IPS-15b (cell line): Measurements from ENCODE around the gene KRT28.
"Not testable (repeated sequence)": the region's sequence is repeated elsewhere in the genome, so short reads cannot be mapped to it uniquely, and the experiment has no call there.

Source experiments
- H3K27me3 ChIP-seq: one replicate; pipeline ENCODE4 v1.6.1; 2013; ENCODE audit warnings: low read length; ENCODE audit not compliant: control insufficient read depth, insufficient read depth
- H3K36me3 ChIP-seq: one replicate; pipeline ENCODE4 v1.6.1; 2013; ENCODE audit warnings: low read length; ENCODE audit not compliant: control insufficient read depth, insufficient read depth
- H3K4me1 ChIP-seq: one replicate; pipeline ENCODE4 v1.6.1; 2013; ENCODE audit warnings: mild to moderate bottlenecking, low read length; ENCODE audit not compliant: control insufficient read depth, insufficient read depth
- H3K4me3 ChIP-seq: one replicate; pipeline ENCODE4 v1.5.1; 2013; ENCODE audit warnings: low read depth, low read length
- H3K9ac ChIP-seq: one replicate; pipeline ENCODE4 v1.6.1; 2013; ENCODE audit warnings: low read depth, mild to moderate bottlenecking, low read length
- H3K9me3 ChIP-seq: one replicate; pipeline ENCODE4 v1.6.1; 2013; ENCODE audit warnings: mild to moderate bottlenecking, low read length; ENCODE audit not compliant: control insufficient read depth, insufficient read depth

KRT28 gene

GRCh38 chr17:40817103-40817682 lies 17.4 kb upstream of the KRT28 start:
- Histone ChIP-seq H3K9me3 (no peaks in the 10 kb centered on the region), H3K27me3 (no peaks in the 10 kb centered on the region), H3K4me3 (no peak overlapping the region), H3K9ac (no peak overlapping the region), H3K36me3 (no peaks in the 10 kb centered on the region), H3K4me1 (no peaks in the 10 kb centered on the region)

- Histone ChIP-seq H3K9ac (no peak overlapping the region), H3K9me3 (no peaks in the 10 kb centered on the region), H3K27me3 (no peaks in the 10 kb centered on the region), H3K36me3 (no peaks in the 10 kb centered on the region), H3K4me1 (no peaks in the 10 kb centered on the region), H3K4me3 (no peak overlapping the region)
These were observed 16.8 kb upstream of the KRT28 start for GRCh38 chr17:40816569-40816968.

GRCh38 chr17:40815381-40815780 lies 15.6 kb upstream of the KRT28 start:
- Histone ChIP-seq H3K9me3 (no peaks in the 10 kb centered on the region), H3K4me1 (no peaks in the 10 kb centered on the region), H3K27me3 (no peaks in the 10 kb centered on the region), H3K9ac (no peak overlapping the region), H3K36me3 (no peaks in the 10 kb centered on the region), H3K4me3 (no peak overlapping the region)

GRCh38 chr17:40814657-40815056 lies 14.9 kb upstream of the KRT28 start:
- H3K9ac ChIP-seq, H3K4me1 ChIP-seq, H3K36me3 ChIP-seq, H3K27me3 ChIP-seq, H3K9me3 ChIP-seq, H3K4me3 ChIP-seq: not testable (repeated sequence)

GRCh38 chr17:40813804-40814203 lies 14.0 kb upstream of the KRT28 start:
- no peak overlapping the region for H3K4me3 ChIP-seq
- no peaks in the 10 kb centered on the region for H3K9me3 ChIP-seq
- no peaks in the 10 kb centered on the region for H3K4me1 ChIP-seq
- no peaks in the 10 kb centered on the region for H3K27me3 ChIP-seq
- no peak overlapping the region for H3K9ac ChIP-seq
- H3K36me3 ChIP-seq = no peaks in the 10 kb centered on the region

GRCh38 chr17:40812639-40813038 lies 12.9 kb upstream of the KRT28 start:
- Histone ChIP-seq H3K36me3 (no peaks in the 10 kb centered on the region), H3K9ac (no peak overlapping the region), H3K4me3 (no peak overlapping the region), H3K4me1 (no peaks in the 10 kb centered on the region), H3K9me3 (no peaks in the 10 kb centered on the region), H3K27me3 (no peaks in the 10 kb centered on the region)

GRCh38 chr17:40810494-40810893 lies 10.7 kb upstream of the KRT28 start:
- no peaks in the 10 kb centered on the region for H3K27me3 ChIP-seq
- H3K4me1 ChIP-seq = no peaks in the 10 kb centered on the region
- no peak overlapping the region for H3K9ac ChIP-seq
- H3K4me3 ChIP-seq = no peak overlapping the region
- no peaks in the 10 kb centered on the region for H3K36me3 ChIP-seq
- no peaks in the 10 kb centered on the region for H3K9me3 ChIP-seq

GRCh38 chr17:40809721-40810421 lies 10.1 kb upstream of the KRT28 start:
- no peaks in the 10 kb centered on the region for H3K27me3 ChIP-seq
- no peaks in the 10 kb centered on the region for H3K9me3 ChIP-seq
- H3K4me3 ChIP-seq = no peak overlapping the region
- H3K36me3 ChIP-seq = no peaks in the 10 kb centered on the region
- H3K9ac ChIP-seq = no peak overlapping the region
- no peaks in the 10 kb centered on the region for H3K4me1 ChIP-seq

- Histone ChIP-seq H3K9me3 (no peaks in the 10 kb centered on the region), H3K27me3 (no peaks in the 10 kb centered on the region), H3K36me3 (no peaks in the 10 kb centered on the region), H3K4me1 (peaks cover 2% of the 10 kb centered on the region), H3K9ac (no peak overlapping the region), H3K4me3 (no peak overlapping the region)
These were observed 6.4 kb upstream of the KRT28 start for GRCh38 chr17:40806131-40806530.

GRCh38 chr17:40803617-40804082 lies 3.9 kb upstream of the KRT28 start:
- no peaks in the 10 kb centered on the region for H3K27me3 ChIP-seq
- no peak overlapping the region for H3K4me3 ChIP-seq
- H3K36me3 ChIP-seq = no peaks in the 10 kb centered on the region
- no peaks in the 10 kb centered on the region for H3K9me3 ChIP-seq
- no peak overlapping the region for H3K9ac ChIP-seq
- H3K4me1 ChIP-seq = peaks cover 2% of the 10 kb centered on the region

- Histone ChIP-seq H3K9ac (no peak overlapping the region), H3K27me3 (no peaks in the 10 kb centered on the region)
These were observed 1.4 kb upstream of the KRT28 start for GRCh38 chr17:40801157-40801556.

GRCh38 chr17:40800381-40800780 lies 622 bp upstream of the KRT28 start:
- no peaks in the 10 kb centered on the region for H3K27me3 ChIP-seq
- no peaks in the 10 kb centered on the region for H3K36me3 ChIP-seq
- no peaks in the 10 kb centered on the region for H3K9me3 ChIP-seq
- no peak overlapping the region for H3K9ac ChIP-seq
- H3K4me3 ChIP-seq = no peak overlapping the region
- peaks cover 2% of the 10 kb centered on the region for H3K4me1 ChIP-seq

More at GRCh38 chr17:40801157-40801556, 1.4 kb upstream of the KRT28 start:
- Histone ChIP-seq H3K4me3 (no peak overlapping the region), H3K4me1 (peaks cover 2% of the 10 kb centered on the region), H3K9me3 (no peaks in the 10 kb centered on the region), H3K36me3 (no peaks in the 10 kb centered on the region)
